ENCODE measurements around the gene TMEM9B. TPM values are rescaled to one million over a fixed set of nuclear protein-coding genes. Genes with fewer than 3 reads are reported as not detected.

Gene TMEM9B
- polyA plus RNA-seq, 3 donors, result 25.5 to 149 (median 141) TPM

DNA sequence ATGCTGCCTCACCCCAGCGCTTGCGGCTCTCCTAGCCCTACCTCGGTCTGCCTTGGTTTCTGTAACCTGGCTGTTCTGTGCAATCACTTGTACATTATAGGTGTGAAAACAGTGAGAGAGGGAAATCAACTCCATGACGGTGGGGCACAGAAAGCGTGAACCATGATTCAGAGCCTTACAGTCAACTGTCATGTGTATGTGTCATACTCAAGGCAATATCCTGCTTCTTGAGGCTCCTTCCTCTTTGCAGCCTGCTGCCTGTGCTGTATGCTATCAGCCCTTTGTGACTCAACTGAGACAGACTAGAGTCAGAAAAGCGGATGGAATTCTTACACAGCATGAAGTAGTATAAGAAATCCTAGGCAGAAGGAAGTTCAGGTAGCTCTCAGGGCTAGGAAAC lies 37.5 kb upstream of the TMEM9B start:
- Histone ChIP-seq H3K27ac (ENCODE audit: low read depth in 1 of 2, low read length in 2 of 2) (peak overlapping the region; percentile 65 to 71), H3K27me3 (ENCODE audit: control insufficient read depth in 2 of 2, insufficient read depth in 2 of 2, low read length in 2 of 2) (peaks cover 27 to 36% of the 10 kb centered on the region in 2 donors), H3K9ac (ENCODE audit: insufficient read depth, low read length, poor library complexity, severe bottlenecking) (no peak overlapping the region), H3K9me3 (replicated peaks in 1 of 2; ENCODE audit: control insufficient read depth in 1 of 2, insufficient read depth in 1 of 2, low read length in 2 of 2) (no peaks in the 10 kb centered on the region), H3K36me3 (replicated peaks in 1 of 2; ENCODE audit: control insufficient read depth in 1 of 2, insufficient read depth in 2 of 2, low read length in 2 of 2) (no peaks in the 10 kb centered on the region), H3K4me3 (replicated peaks in 1 of 3; ENCODE audit: low read depth in 2 of 3, low read length in 3 of 3) (peak overlapping the region in 2 of 3 experiments; percentile 9 to 35), H3K4me2 (replicated peaks; ENCODE audit: extremely low read depth, low read length, poor library complexity, severe bottlenecking) (peak overlapping the region; percentile 33), H3K79me2 (ENCODE audit: insufficient read depth, low read length) (no peaks in the 10 kb centered on the region), H3K4me1 (ENCODE audit: control insufficient read depth in 1 of 2, insufficient read depth in 2 of 2, low read length in 2 of 2) (peaks cover 33 to 37% of the 10 kb centered on the region in 2 donors), H4K20me1 (ENCODE audit: insufficient read depth, low read length) (no peaks in the 10 kb centered on the region), H2AFZ (ENCODE audit: insufficient read depth, low read depth, low read length, poor library complexity, severe bottlenecking) (no peak overlapping the region)
- Mint-ChIP-seq H3K27me3 (ENCODE audit: low read depth in 3 of 3) (peaks cover 26 to 39% (median 30%) of the 10 kb centered on the region in 3 donors), H3K9me3 (peaks cover 0 to 12% (median 6%) of the 10 kb centered on the region in 7 donors), H3K4me3 (peak overlapping the region in 1 of 2 donors; percentile 53), H3K27ac (peak overlapping the region; percentile 86 to 96 (median 90)), H3K36me3 (peaks cover 3 to 13% of the 10 kb centered on the region in 2 donors), H3K4me1 (peaks cover 29% of the 10 kb centered on the region)
- TF ChIP-seq, protein P1, sequence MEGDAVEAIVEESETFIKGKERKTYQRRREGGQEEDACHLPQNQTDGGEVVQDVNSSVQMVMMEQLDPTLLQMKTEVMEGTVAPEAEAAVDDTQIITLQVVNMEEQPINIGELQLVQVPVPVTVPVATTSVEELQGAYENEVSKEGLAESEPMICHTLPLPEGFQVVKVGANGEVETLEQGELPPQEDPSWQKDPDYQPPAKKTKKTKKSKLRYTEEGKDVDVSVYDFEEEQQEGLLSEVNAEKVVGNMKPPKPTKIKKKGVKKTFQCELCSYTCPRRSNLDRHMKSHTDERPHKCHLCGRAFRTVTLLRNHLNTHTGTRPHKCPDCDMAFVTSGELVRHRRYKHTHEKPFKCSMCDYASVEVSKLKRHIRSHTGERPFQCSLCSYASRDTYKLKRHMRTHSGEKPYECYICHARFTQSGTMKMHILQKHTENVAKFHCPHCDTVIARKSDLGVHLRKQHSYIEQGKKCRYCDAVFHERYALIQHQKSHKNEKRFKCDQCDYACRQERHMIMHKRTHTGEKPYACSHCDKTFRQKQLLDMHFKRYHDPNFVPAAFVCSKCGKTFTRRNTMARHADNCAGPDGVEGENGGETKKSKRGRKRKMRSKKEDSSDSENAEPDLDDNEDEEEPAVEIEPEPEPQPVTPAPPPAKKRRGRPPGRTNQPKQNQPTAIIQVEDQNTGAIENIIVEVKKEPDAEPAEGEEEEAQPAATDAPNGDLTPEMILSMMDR (IDR thresholded peaks at IDR 0.05), result no peak
- peak; percentile 92 to 98 (median 98) for DNase-seq
- intact Hi-C loops (cut with micrococcal nuclease), result loop anchor here in 1 of 2 donors (10.0 kb wide), 1 partner anchor 153 kb away; no protein-coding TSS in a partner anchor
- WGBS (ENCODE audit: insufficient coverage), result 45% methylated on average over 4 of the region's 6 CpGs

DNA sequence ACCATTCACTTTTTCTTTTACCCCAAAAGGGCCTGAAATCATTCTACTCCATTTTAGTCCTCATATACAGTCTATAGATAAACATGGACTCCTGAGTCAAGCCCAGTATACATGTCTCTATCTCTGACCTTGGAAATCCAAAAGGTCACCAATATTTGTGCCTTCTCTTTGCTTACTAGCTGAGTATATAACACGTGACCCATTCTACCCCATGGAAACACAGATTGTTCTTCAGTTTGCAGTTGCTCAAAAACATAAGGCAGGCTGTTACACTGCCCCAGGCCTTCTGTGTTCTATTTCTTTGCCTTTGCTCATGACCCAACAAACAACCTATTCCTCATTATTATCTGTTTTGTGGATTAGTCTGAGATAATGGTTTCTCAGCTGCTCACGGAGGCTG lies 33.8 kb upstream of the TMEM9B start:
- intact Hi-C loops (cut with micrococcal nuclease), result no loop called here
- Histone ChIP-seq H3K79me2 (ENCODE audit: insufficient read depth, low read length) (no peaks in the 10 kb centered on the region), H2AFZ (ENCODE audit: insufficient read depth, low read depth, low read length, poor library complexity, severe bottlenecking) (no peak overlapping the region), H3K9me3 (replicated peaks in 1 of 2; ENCODE audit: control insufficient read depth in 1 of 2, insufficient read depth in 1 of 2, low read length in 2 of 2) (no peaks in the 10 kb centered on the region), H3K36me3 (replicated peaks in 1 of 2; ENCODE audit: control insufficient read depth in 1 of 2, insufficient read depth in 2 of 2, low read length in 2 of 2) (no peaks in the 10 kb centered on the region), H4K20me1 (ENCODE audit: insufficient read depth, low read length) (no peaks in the 10 kb centered on the region), H3K27ac (ENCODE audit: low read depth in 1 of 2, low read length in 2 of 2) (no peak overlapping the region), H3K4me3 (replicated peaks in 1 of 3; ENCODE audit: low read depth in 2 of 3, low read length in 3 of 3) (no peak overlapping the region), H3K4me1 (ENCODE audit: control insufficient read depth in 1 of 2, insufficient read depth in 2 of 2, low read length in 2 of 2) (peaks cover 20% of the 10 kb centered on the region in 2 donors), H3K4me2 (replicated peaks; ENCODE audit: extremely low read depth, low read length, poor library complexity, severe bottlenecking) (no peak overlapping the region), H3K9ac (ENCODE audit: insufficient read depth, low read length, poor library complexity, severe bottlenecking) (no peak overlapping the region), H3K27me3 (ENCODE audit: control insufficient read depth in 2 of 2, insufficient read depth in 2 of 2, low read length in 2 of 2) (peaks cover 3 to 4% of the 10 kb centered on the region in 2 donors)
- Mint-ChIP-seq H3K4me1 (peaks cover 21% of the 10 kb centered on the region), H3K27ac (no peak overlapping the region), H3K9me3 (peaks cover 0 to 3% (median 0%) of the 10 kb centered on the region in 7 donors), H3K27me3 (ENCODE audit: low read depth in 3 of 3) (peaks cover 5 to 6% (median 5%) of the 10 kb centered on the region in 3 donors), H3K36me3 (peaks cover 0 to under 1% of the 10 kb centered on the region in 2 donors), H3K4me3 (no peak overlapping the region)
- WGBS (ENCODE audit: insufficient coverage), result 100% methylated on average over 1 of the region's 2 CpGs
- TF ChIP-seq, protein P1 (IDR thresholded peaks at IDR 0.05), result no peak
- DNase-seq, result no peak

All from CD14-positive monocyte (primary cell).